Germinal center (tissue), 1 donor: ENCODE data around the gene CALR.
A peak's percentile ranks its signal among the peaks of the same experiment; 100 is the strongest.
"Not testable (repeated sequence)": the region's sequence is repeated elsewhere in the genome, so short reads cannot be mapped to it uniquely, and the experiment has no call there.

ENCODE experiments used
- DNase-seq: peaks from one replicate; pipeline ENCODE4 v3.0.0; 2012; ENCODE audit warnings: mixed read lengths, low spot score

The CALR gene

DNA sequence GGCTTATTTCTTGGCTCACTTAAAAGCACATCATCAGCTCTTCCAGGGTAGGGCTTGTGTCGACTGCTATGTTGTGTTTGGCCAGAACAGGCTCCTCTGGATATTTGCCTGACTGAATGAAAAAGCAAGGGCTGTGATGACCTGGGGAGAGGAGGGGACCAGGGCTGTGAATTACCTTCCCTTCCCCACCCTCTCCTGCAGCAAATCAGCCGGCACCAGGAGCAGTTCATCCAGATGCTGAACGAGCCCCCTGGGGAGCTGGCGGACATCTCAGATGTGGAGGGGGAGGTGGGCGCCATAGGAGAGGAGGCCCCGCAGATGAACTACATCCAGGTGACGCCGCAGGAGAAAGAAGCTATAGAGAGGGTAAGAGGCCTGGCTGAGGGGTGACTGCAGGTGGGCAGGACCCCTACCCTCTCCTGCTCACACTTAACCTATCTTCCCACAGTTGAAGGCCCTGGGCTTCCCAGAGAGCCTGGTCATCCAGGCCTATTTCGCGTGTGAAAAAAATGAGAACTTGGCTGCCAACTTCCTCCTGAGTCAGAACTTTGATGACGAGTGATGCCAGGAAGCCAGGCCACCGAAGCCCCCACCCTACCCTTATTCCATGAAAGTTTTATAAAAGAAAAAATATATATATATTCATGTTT, 14.2 kb downstream of the CALR start:
- no peak for DNase-seq

DNA sequence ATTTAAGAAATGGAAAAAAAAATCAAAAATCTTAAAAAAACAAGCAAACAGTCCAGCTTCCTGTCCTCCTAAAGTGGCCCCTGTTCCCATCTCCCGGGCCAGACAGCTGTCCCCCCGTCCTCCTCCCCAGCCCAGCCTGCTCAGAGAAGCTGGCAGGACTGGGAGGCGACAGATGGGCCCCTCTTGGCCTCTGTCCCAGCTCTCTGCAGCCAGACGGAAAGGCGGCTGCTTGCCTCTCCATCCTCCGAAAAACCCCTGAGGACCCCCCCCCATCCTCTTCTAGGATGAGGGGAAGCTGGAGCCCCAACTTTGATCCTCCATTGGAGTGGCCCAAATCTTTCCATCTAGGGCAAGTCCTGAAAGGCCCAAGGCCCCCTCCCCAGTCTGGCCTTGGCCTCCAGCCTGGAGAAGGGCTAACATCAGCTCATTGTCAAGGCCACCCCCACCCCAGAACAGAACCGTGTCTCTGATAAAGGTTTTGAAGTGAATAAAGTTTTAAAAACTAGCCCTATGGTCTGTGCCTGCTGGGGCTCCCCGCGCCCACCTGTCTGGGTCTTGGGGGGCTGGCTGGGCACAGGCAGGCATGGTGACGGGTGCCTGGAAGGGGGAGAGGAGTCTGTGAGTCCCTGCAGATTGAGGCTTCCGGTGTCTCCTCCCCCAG, 14.9 kb downstream of the CALR start:
- DNase-seq = no peak

DNA sequence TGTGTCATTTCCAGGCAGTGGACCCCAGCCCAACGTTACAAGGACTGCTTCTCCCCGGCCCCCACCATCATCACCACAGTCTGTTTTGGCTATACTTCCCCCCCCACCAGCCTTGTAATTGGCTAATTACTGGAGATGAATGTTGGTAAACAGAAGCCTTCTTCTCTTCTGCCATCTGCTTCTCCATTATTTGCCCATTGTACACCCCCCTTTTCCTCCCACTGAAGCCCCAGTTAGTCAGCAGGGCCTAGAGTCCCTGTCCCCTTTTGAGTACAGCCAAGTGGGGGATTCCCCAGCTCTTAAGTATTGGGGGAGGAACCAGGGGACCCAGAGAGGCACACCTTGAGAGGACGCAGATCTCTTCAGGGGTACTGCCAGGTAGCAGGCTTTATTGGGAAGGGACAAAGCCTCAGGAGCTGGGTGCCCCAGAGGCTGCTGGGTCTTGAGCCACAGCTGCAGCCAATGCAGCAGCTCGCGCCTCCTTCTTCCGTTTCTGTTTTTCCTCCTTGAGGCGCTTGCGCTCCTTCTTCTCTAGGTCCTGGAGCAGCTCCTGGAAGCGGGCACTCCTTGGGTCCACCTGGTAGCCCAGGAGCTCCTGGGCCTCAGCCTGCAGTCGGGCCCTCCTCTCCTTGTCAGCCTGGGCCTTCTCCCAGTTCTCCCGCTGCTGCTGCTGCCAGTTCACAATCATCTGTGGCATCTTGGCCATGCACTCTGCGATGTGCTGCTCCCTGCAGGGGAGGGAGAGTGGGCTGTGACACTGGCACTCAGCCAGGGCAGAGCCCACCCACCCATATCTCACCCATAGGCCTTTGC, 15.6 kb downstream of the CALR start:
- no peak for DNase-seq

DNA sequence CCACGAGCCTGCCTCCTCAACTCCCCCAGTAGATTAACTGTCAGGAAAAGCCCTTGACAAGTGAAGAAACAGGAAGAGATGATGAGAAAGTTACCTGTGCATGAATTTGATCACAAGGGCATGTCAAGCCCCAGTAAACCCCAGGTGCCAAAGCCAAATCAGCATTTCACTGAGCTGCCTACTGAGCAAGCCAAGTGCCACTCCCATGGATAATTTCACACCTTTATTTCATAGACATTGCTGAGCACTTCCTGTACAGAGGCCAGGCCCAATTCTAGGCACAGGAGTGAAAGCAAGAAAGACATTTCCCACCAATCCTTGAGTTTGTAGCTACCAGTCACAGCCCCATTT, 16.2 kb downstream of the CALR start:
- DNase-seq = no peak

DNA sequence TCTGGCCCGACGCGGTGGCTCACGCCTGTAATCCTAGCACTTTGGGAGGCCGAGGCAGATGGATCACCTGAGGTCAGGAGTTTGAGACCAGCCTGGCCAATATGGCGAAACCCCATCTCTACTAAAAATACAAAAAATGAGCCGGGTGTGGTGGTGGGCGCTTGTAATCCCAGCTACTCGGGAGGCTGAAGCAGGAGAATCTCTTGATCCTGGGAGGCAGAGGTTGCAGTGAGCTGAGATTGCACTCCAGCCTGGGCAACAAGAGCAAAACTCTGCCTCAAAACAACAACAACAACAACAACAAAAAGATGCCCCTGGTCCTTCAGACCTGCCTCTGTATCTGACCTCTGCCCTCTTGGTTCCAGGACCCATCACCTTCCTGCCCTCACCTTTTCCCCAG, 17.2 kb downstream of the CALR start:
- not testable (repeated sequence) for DNase-seq

GRCh38 chr19:12955996-12956395, 17.6 kb downstream of the CALR start:
- DNase-seq = no peak

DNA sequence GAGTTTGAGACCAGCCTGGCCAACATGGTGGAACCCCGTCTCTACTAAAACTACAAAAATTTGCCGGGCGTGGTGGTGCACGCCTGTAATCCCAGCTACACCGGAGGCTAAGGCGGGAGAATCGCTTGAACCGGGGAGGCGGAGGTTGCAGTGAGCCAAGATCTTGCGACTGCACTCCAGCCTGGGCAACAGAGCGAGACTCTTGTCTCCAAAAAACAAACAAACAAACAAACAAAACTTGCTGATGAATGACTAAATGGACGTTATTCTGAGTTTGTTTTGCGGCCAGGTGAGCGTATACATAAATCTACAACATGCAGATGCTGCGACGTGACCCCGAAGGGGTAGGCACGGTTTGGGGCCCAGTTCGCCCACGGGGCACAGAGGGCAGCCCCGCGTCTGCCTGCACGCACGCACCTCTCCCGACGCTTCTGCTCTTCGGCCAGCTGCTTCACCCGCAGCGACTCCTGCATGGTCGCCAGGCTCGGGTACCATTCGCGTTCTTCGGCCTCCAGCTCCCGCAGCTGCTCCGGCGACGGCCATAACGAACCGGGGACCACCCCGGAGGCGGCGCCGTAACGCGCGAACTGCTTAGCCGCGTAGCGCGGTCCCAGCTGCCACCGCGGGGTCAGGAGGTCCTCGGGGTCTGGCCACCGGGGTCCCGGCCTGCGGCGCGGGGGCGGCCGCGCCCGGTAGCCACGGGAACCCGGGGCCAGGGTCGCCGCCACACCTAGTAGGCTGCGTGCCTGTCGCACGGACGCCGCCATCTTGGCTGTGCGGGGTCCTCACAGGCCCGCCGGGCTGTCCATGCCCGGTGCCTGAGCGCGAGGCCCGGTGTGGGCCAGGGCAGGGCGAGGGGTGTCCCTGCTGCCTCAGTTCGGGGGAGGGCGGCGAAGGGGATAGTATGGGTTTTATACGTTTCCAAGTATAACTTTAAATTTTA, 18.3 kb downstream of the CALR start, which contains the start of gene GADD45GIP1:
Gene GADD45GIP1 (minus strand): TSS at position 778 of the 943 bp plus-strand sequence. CDS start 11 bp downstream, at position 767.
- peak; percentile 74 for DNase-seq

- DNase-seq = not testable (repeated sequence)
Observed at GRCh38 chr19:12957389-12957952, 19.1 kb downstream of the CALR start.

GRCh38 chr19:12959481-12959880, 21.1 kb downstream of the CALR start:
- DNase-seq = no peak

DNA sequence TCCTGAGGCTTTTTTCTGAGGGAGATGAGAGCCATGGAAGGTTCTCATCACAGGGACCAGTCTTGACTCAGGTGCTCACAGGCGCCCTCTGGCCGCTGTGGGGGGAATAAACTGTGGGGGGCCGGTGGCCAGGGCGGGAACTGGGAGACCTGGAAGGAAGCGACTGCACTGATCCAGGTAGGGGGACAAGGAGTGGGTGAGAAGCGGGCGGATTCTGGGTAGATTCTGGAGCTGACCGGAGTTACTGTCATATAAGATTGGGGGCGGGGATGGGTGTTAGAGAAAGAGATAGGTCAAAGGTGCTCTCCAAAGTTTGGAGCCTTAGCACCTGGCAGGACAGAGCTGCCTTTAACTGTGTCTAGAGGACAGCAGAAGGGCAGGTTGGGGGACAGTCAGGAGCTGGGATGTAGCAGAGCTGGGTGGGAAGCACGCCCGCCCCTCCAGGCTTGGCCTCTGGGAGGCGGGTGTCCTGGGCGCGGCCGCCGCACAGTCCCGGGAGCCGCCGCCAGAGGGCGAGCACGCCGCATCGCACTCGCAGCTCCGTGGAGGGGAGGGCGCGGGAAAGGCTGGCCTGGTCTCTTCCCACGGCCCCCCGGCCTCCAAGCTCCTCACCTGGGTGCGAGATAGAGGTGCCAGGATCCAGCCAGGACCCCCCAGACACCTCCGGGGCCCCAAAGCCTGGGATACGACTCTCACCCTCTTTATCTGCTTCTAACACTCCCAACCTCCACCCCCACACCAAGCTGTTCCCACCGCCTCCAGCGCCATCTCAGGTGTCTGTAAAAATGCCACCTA, 26.8 kb downstream of the CALR start:
- DNase-seq = peak; percentile 81

GRCh38 chr19:12965812-12966135, 27.4 kb downstream of the CALR start:
- DNase-seq = no peak

DNA sequence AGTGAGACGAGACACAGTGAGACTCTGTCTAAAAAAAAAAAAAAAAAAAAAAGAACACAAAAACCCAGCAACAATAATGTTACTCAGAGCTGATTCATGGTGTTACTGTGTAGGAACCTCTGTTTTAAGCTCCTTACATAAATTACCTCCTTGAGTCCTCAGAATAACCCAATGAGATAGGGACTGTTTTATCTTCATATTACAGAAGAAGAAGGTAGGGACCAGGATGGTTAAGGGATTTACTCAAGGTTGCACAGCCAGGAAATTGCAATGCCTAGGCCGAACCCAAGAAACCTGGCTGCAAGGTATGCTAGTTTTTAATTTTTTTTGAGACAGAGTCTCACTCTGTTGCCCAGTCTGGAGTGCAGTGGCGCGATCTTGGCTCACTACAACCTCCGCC, 29.5 kb downstream of the CALR start:
- no peak for DNase-seq

DNA sequence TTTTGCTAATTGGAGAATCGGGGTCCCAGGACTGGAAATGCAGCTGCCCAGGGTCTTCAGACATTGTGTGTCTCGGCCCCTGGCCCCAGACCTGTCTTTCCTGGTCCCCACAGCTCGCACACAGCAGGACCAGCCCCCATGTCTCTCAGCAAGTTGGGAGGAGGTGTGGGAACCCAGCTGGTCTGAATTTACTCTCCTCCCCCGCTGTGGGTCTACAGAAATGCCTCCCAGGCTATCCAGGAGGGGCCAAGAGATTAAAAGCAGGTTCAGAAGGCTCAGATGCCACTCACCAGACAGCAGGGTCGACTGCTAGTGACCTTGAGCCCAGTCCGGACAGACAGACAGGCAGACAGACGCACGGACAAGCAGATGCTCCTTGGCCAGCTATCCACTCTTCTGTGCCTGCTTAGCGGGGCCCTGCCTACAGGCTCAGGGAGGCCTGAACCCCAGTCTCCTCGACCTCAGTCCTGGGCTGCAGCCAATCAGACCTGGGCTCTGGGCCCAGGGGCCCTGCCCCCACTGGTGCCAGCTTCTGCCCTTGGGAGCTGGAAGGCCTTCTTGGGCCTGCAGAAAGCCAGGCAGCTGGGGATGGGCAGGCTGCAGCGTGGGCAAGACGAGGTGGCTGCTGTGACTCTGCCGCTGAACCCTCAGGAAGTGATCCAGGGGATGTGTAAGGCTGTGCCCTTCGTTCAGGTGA, 31.0 kb downstream of the CALR start, which contains the start of gene DAND5:
Gene DAND5 (plus strand): TSS at position 285 of the 697 bp plus-strand sequence. CDS start 85 bp downstream, at position 370.
- no peak for DNase-seq

DNA sequence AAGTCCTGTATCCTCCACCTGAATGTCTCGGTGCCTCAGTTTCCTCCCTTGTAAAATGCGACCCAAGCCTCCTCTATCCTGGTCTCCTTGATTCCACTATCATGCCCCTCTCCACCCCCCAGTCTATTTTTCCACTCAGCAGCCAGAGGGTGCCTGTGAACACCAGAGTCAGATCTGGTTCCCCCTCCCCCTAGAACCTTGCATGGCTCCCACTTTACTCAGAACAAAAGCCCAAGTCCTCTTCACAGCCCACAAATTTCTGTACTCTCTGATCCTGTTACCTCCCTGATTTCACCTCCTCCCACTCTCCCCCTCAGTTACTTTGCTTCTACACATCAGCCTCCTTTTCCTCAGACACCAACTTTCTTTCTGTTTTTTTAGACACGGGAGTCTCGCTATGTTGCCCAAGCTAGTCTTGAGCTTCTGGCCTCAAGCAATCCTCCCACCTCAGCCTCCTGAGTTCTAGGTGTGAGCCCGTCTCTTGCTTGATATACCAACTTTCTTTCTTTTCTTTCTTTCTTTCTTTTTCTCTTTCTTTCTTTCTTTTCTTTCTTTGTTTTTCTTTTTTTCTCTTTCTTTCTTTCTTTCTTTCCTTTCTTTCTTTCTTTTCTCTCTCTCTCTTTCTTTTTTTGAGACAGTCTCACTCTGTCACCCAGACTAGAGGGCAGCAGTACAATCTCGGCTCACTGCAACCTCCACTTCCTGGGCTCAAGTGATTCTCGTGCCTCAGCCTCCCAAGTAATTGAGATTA, 31.8 kb downstream of the CALR start:
- DNase-seq = no peak

DNA sequence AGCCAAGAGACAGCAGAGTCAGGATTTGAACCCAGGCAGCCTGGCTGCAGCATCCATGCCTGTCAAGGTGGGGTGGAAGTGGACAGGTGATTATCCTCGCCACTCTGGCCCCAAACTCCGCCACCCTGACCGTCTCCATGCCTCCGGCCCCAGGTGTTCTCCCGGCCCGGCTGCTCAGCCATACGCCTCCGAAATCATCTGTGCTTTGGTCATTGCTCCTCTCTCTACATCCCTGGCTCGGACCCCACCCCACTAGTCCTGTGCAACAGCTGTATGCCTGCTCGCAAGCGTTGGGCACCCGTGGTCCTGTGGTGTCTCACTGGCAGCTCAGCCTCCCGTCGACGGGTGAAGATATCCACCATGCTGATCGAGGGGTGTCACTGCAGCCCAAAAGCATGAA, 34.8 kb downstream of the CALR start:
- DNase-seq = no peak

DNA sequence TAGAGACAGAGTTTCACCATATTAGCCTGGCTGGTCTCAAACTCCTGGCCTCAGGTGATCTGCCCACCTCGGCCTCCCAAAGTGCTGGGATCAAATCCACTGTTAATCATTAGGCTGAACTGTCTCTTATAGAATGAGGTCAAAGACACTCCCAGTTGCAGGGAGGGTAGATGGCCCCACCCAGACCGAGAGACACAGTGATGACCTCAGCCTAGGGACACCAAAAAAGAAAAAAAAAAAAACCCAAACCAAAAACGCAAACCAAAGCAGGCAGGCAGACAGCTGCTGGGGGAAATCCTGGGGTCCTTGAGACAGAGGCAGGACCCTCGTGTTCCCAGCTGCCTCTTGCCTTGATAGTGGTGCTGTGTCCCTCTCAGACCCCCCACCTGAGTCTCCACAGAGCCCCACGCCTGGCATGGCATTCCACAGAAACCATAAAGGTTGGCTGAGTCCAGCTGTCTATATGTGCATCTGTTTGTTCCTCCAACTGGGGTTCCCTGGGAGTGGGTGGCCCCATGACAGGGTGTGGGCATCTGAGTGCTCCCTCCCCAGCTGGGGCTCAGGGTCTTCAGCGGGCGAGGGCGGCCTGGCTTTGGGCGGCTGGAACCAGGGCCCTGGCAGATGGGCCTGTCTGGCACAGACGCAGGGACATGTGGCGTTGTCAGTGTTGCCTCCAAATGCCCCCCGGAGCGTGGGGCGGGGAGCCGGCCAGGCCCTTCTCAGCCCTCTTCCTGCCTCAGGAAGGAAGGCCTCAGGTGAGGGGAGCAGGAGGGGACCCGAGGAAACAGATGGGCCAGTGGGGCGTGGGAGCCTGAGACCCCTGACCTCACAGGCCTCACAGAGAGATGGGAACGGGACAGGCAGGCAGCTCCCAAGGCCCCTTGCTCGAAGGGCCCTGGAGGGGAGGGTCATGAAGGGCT, 36.2 kb downstream of the CALR start:
- no peak for DNase-seq

GRCh38 chr19:12975221-12975741, 36.9 kb downstream of the CALR start:
- DNase-seq = no peak

GRCh38 chr19:12976109-12976508, 37.7 kb downstream of the CALR start:
- DNase-seq = not testable (repeated sequence)
